Body of pancreas (tissue), 4 donors: ENCODE data around the gene NLRC4. TPM values are rescaled to one million over a fixed set of nuclear protein-coding genes. Genes with fewer than 3 reads are reported as not detected.
A peak's percentile ranks its signal among the peaks of the same experiment; 100 is the strongest.

Source experiments
- ATAC-seq: fragments of 150-250 bp; one replicate; pipeline ENCODE4 v1.9.1; 2016
- DNase-seq, 4 donors: peaks; one replicate each; pipeline ENCODE4 v3.0.0-alpha.2; 2019
- H3K27ac ChIP-seq, 4 donors: fragments of 200-600 bp; sonication (generic); 1 replicate in 3 of 4; 2 replicates in 1 of 4; pipeline versions ENCODE4 v1.5.1 to v1.6.1; 2016 to 2019; ENCODE audit warnings: mild to moderate bottlenecking in 1 of 4, mixed read lengths in 1 of 4, moderate library complexity in 1 of 4
- H3K27me3 ChIP-seq, 2 donors: fragments of 200-600 bp; sonication (generic); one replicate each; pipeline ENCODE4 v1.6.0; 2016; ENCODE audit warnings: mild to moderate bottlenecking in 1 of 2
- H3K36me3 ChIP-seq, 2 donors: fragments of 200-600 bp; sonication (generic); replicated peaks in 1 of 2; 2 replicates each; pipeline ENCODE4 v1.5.1; 2016; ENCODE audit warnings: low read depth in 2 of 2; ENCODE audit not compliant: insufficient read depth in 1 of 2
- H3K4me1 ChIP-seq: fragments of 200-600 bp; sonication (generic); one replicate; pipeline ENCODE4 v1.6.0; 2016
- H3K4me3 ChIP-seq, 2 donors: fragments of 200-600 bp; sonication (generic); 1 replicate in 1 of 2; 2 replicates in 1 of 2; pipeline ENCODE4 v1.5.1; 2016 to 2019
- H3K9me3 ChIP-seq, 3 donors: fragments of 200-600 bp; sonication (generic); 1 replicate in 2 of 3; 2 replicates in 1 of 3; pipeline ENCODE4 v1.5.1; 2016
- CTCF ChIP-seq, 7 experiments: fragments of 450-650 bp in 4 of 7; fragments of 200-600 bp in 3 of 7; sonication (generic) in 3 of 7; IDR thresholded peaks; one replicate each; pipeline ENCODE4 v1.5.1; 2016 to 2019; ENCODE audit warnings: antibody characterized with exemption in 7 of 7
- POLR2A ChIP-seq, 3 donors: fragments of 450-650 bp; IDR thresholded peaks; one replicate each; pipeline ENCODE4 v1.6.1; 2016; ENCODE audit warnings: antibody characterized with exemption in 3 of 3, mild to moderate bottlenecking in 2 of 3
- WGBS, 2 donors: methylation state at CpG; one replicate each; pipeline ENCODE4 v1.1.5; 2017; 5-methylcytosine and 5-hydroxymethylcytosine counted together
- intact Hi-C: fragments of 100-400 bp; cut with DNase I; formaldehyde crosslinking; loops from one replicate; pipeline ENCODE4 v1.15.1; 2023
- total RNA-seq, 2 donors: library from RNA; depleted of rRNA; stranded (reverse); fragments of >200 nt; gene quantifications; one replicate each; pipeline ENCODE4 v1.1.0, GENCODE V29; 2016

The NLRC4 gene
- total RNA-seq, 2 donors from 2014 or later, result 0.26 TPM; not detected in 1

DNA sequence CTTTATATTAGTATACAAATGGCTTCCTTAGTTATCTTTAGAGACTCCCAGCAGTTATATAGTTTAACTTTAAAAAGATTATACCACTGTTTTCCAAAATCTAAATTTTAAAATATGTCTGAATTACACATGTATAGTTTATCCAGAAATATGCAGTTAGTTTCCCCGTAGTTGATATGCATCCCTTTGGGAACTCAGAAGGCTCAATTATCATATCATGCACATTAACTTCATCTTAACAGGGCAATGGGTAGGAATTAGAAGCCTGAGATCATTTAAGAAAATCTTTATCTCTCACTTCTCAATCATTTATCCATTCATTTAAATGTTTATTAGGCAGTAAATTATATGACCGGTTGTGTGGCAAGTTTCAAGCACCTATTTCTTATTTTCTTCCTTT lies 27.2 kb downstream of the NLRC4 start:
- Histone ChIP-seq H3K4me3 (no peak overlapping the region), H3K27me3 (no peaks in the 10 kb centered on the region), H3K36me3 (no peaks in the 10 kb centered on the region), H3K4me1 (peaks cover 4% of the 10 kb centered on the region), H3K9me3 (no peaks in the 10 kb centered on the region), H3K27ac (no peak overlapping the region)
- intact Hi-C loops, result no loop called here
- no peak for ATAC-seq
- WGBS, 2 donors, result 89 to 96% methylated on average over 2 of the region's 2 CpGs
- no peak for DNase-seq
- TF ChIP-seq CTCF (IDR thresholded peaks at IDR 0.05) (no peak), POLR2A (IDR thresholded peaks at IDR 0.05) (no peak)

GRCh38 chr2:32235315-32235714 lies 29.4 kb downstream of the NLRC4 start:
- TF ChIP-seq CTCF (IDR thresholded peaks at IDR 0.05) (no peak), POLR2A (IDR thresholded peaks at IDR 0.05) (no peak)
- intact Hi-C loops, result no loop called here
- Histone ChIP-seq H3K36me3 (no peaks in the 10 kb centered on the region), H3K9me3 (no peaks in the 10 kb centered on the region), H3K4me3 (no peak overlapping the region), H3K4me1 (peaks cover 25% of the 10 kb centered on the region), H3K27me3 (no peaks in the 10 kb centered on the region), H3K27ac (no peak overlapping the region)
- ATAC-seq (no peak), DNase-seq (no peak)
- WGBS, 2 donors, result 87 to 90% methylated on average over 5 of the region's 5 CpGs

GRCh38 chr2:32231959-32232358 lies 32.7 kb downstream of the NLRC4 start:
- H3K27ac ChIP-seq, result peak overlapping the region in 3 of 4 donors; percentile 10 to 38 (median 28)
- ATAC-seq (peak; percentile 78), DNase-seq (no peak)
- H3K9me3 ChIP-seq, result no peaks in the 10 kb centered on the region
- H3K4me1 ChIP-seq, result peaks cover 40% of the 10 kb centered on the region
- intact Hi-C loops, result no loop called here
- no peak overlapping the region for H3K4me3 ChIP-seq
- 40 to 49% methylated on average over 4 of the region's 4 CpGs for WGBS, 2 donors
- H3K27me3 ChIP-seq, result no peaks in the 10 kb centered on the region
- TF ChIP-seq POLR2A (IDR thresholded peaks at IDR 0.05) (no peak), CTCF (IDR thresholded peaks at IDR 0.05) (no peak)
- no peaks in the 10 kb centered on the region for H3K36me3 ChIP-seq

GRCh38 chr2:32229635-32230034 lies 35.1 kb downstream of the NLRC4 start:
- H3K36me3 ChIP-seq, result no peaks in the 10 kb centered on the region
- no peak overlapping the region for H3K4me3 ChIP-seq
- no peak overlapping the region for H3K27ac ChIP-seq
- intact Hi-C loops, result no loop called here
- 31 to 54% methylated on average over 1 of the region's 1 CpG for WGBS, 2 donors
- no peak for DNase-seq
- peaks cover 40% of the 10 kb centered on the region for H3K4me1 ChIP-seq
- no peak for ATAC-seq
- TF ChIP-seq POLR2A (IDR thresholded peaks at IDR 0.05) (no peak), CTCF (IDR thresholded peaks at IDR 0.05) (no peak)
- H3K9me3 ChIP-seq, result no peaks in the 10 kb centered on the region
- H3K27me3 ChIP-seq, result no peaks in the 10 kb centered on the region

- H3K9me3 ChIP-seq, result no peaks in the 10 kb centered on the region
- peaks cover 0 to 1% of the 10 kb centered on the region in 2 donors for H3K36me3 ChIP-seq
- intact Hi-C loops, result no loop called here
- DNase-seq (no peak), ATAC-seq (no peak)
- TF ChIP-seq POLR2A (IDR thresholded peaks at IDR 0.05) (no peak), CTCF (IDR thresholded peaks at IDR 0.05) (no peak)
- no peaks in the 10 kb centered on the region for H3K27me3 ChIP-seq
- H3K4me3 ChIP-seq, result no peak overlapping the region
- H3K27ac ChIP-seq, result no peak overlapping the region
- WGBS, 2 donors, result 83 to 100% methylated on average over 2 of the region's 2 CpGs
- peaks cover 40% of the 10 kb centered on the region for H3K4me1 ChIP-seq
Observed at GRCh38 chr2:32228181-32228580, 36.5 kb downstream of the NLRC4 start.
